NB4 (cell line): ENCODE measurements around the gene OSBP2.

Experiments used
- DNase-seq: peaks from one replicate; pipeline ENCODE4 v3.0.0; 2010; ENCODE audit warnings: low read depth
- H3K4me3 ChIP-seq: one replicate; pipeline ENCODE4 v1.5.1; 2011; ENCODE audit warnings: mild to moderate bottlenecking, low read depth, low read length, moderate library complexity
- CTCF ChIP-seq: IDR thresholded peaks from one replicate; pipeline ENCODE4 v1.5.1; 2012; ENCODE audit warnings: low read depth, low read length
- MAX ChIP-seq: IDR thresholded peaks from 2 replicates; pipeline ENCODE4 v1.6.1; 2011; ENCODE audit warnings: low read depth, low read length
- MYC ChIP-seq: IDR thresholded peaks from 2 replicates; pipeline ENCODE4 v1.6.1; 2011; ENCODE audit warnings: low read depth, low read length
- POLR2A ChIP-seq: IDR thresholded peaks from 2 replicates; pipeline ENCODE4 v1.6.1; 2011; ENCODE audit warnings: mild to moderate bottlenecking; ENCODE audit not compliant: insufficient read length; ENCODE audit errors: extremely low read depth

OSBP2 gene

GRCh38 chr22:30922151-30922611 lies 227.5 kb downstream of the OSBP2 start:
- DNase-seq, result peak; percentile 91
- peak overlapping the region; percentile 61 for H3K4me3 ChIP-seq
- TF ChIP-seq CTCF, result no peak
- no peak for TF ChIP-seq MYC
- no peak for TF ChIP-seq POLR2A
- TF ChIP-seq MAX, result no peak

GRCh38 chr22:30923168-30923900 lies 228.7 kb downstream of the OSBP2 start:
- no peak for DNase-seq
- H3K4me3 ChIP-seq, result no peak overlapping the region
- TF ChIP-seq POLR2A, result no peak
- TF ChIP-seq CTCF, result no peak
- no peak for TF ChIP-seq MYC
- TF ChIP-seq MAX, result no peak

- H3K4me3 ChIP-seq, result no peak overlapping the region
- TF ChIP-seq POLR2A (no peak), MYC (no peak), MAX (no peak), CTCF (no peak)
- DNase-seq, result no peak
These were observed 231.0 kb downstream of the OSBP2 start for GRCh38 chr22:30925667-30926066.

- TF ChIP-seq CTCF (no peak), MAX (no peak), POLR2A (no peak), MYC (no peak)
- H3K4me3 ChIP-seq, result no peak overlapping the region
- no peak for DNase-seq
These were observed 232.0 kb downstream of the OSBP2 start for GRCh38 chr22:30926706-30927105.

- H3K4me3 ChIP-seq, result no peak overlapping the region
- DNase-seq, result no peak
- TF ChIP-seq CTCF (no peak), MYC (no peak), MAX (no peak)
These were observed 233.1 kb downstream of the OSBP2 start for GRCh38 chr22:30927806-30928205.

GRCh38 chr22:30928401-30928800 lies 233.7 kb downstream of the OSBP2 start:
- no peak for DNase-seq
- no peak overlapping the region for H3K4me3 ChIP-seq
- TF ChIP-seq MAX (no peak), POLR2A (no peak), CTCF (no peak), MYC (no peak)
